NCI-H1694 (cell line): Measurements from ENCODE around the gene SHLD2.
"Not testable (repeated sequence)": the region's sequence is repeated elsewhere in the genome, so short reads cannot be mapped to it uniquely, and the experiment has no call there.

ENCODE experiments used
- DNase-seq: peaks from one replicate; lab custom pipeline; 2025; lab: John Stamatoyannopoulos, UW

SHLD2 gene

GRCh38 chr10:87216120-87216519, 121.1 kb downstream of the SHLD2 start:
- not testable (repeated sequence) for DNase-seq

DNA sequence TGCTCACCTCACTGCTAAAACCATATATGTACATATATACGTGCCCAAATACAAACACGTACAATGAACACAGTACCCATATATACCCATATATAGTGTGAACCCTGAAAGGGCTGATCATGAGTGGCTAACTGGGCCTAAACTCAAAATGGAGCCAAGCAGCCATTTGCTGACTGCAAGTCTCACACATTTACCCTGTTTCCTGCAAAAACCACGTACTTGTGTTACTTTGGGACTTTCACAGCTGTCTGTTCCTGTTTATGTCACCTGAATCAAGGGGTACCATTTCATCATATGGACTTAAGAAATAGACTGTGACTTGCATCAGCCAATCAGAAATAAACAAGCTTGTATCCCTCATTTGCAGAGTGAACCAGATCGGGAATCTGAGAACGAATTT, 124.4 kb downstream of the SHLD2 start:
- not testable (repeated sequence) for DNase-seq

- not testable (repeated sequence) for DNase-seq
Measured at GRCh38 chr10:87222789-87223188, 127.8 kb downstream of the SHLD2 start.

DNA sequence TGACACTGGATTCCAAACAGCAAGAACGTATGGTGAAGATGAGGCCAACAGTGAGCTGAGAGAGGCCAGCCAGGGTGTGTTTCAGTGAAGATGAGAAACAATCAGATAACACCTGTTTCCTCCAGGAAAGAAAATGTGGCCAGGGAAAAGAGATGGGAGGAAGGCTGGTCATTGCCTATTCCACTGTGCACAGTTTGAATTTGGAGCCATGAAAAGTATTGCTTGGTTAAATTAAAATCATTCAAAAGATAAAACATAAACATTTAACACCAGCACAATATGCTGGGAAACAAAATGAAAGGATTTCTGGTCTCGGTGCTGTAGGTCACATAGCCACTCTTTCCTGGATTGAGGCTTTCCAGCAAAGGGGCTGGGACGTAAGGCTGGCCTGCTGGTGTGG, 130.1 kb downstream of the SHLD2 start, which contains the start of gene NUTM2A:
NUTM2A (plus strand) TSS at position 301 of the 400 bp plus-strand sequence. CDS start 383 bp downstream, outside the sequence.
- DNase-seq = not testable (repeated sequence)

GRCh38 chr10:87228247-87228646, 133.2 kb downstream of the SHLD2 start:
- not testable (repeated sequence) for DNase-seq

DNA sequence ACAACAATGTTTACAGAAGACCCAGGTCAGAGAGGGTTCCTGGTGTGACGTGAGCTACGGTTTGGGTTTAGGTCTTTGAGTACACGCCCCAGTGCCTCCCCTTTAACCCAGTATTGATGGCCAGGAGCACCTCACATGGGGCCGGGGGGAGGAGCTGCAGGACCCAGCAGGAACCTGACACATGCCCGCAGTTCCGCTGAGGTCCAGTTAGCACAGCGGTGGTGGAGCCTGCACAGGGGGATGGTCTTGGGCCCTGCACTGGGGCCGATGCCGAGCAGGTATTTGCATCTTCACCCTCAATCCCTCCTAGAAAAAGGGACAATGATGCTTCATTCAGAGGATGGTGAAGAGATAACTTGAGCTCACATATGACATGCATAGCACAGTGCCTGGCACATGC, 134.2 kb downstream of the SHLD2 start:
- DNase-seq = not testable (repeated sequence)

DNA sequence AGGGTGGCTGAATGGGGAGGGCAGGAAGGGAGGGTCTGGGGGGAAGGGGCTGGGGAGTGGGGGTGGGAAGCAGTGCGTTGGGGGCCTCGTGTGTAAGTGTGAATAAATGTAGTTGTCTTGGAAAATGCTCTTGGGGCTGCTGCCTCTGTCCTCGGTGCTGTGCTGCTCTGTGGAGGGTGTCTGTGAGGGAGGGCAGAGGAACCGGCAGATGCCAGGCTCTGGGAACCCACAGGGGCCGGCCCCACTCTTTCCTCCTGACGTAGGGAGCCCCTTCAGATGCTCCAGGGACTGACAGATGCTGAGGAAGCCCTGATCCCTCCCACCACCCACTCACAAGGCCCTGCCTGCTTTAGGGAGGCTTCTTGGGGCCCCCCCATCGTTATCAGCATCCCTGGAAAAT, 139.8 kb downstream of the SHLD2 start:
- not testable (repeated sequence) for DNase-seq

GRCh38 chr10:87237244-87237643, 142.2 kb downstream of the SHLD2 start:
- not testable (repeated sequence) for DNase-seq

- DNase-seq = not testable (repeated sequence)
Measured at GRCh38 chr10:87239346-87239808, 144.4 kb downstream of the SHLD2 start.
